GM19025 (cell line): ENCODE results near the gene LMAN2L.

Experiments used
- ATAC-seq: cut with Tn5 transposase; IDR thresholded peaks from one replicate; pipeline ENCODE4 v1.9.1; 2021; ENCODE audit warnings: mild to moderate bottlenecking, low read depth, moderate library complexity; ENCODE audit not compliant: unreplicated experiment

Gene LMAN2L, protein sequence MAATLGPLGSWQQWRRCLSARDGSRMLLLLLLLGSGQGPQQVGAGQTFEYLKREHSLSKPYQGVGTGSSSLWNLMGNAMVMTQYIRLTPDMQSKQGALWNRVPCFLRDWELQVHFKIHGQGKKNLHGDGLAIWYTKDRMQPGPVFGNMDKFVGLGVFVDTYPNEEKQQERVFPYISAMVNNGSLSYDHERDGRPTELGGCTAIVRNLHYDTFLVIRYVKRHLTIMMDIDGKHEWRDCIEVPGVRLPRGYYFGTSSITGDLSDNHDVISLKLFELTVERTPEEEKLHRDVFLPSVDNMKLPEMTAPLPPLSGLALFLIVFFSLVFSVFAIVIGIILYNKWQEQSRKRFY

DNA sequence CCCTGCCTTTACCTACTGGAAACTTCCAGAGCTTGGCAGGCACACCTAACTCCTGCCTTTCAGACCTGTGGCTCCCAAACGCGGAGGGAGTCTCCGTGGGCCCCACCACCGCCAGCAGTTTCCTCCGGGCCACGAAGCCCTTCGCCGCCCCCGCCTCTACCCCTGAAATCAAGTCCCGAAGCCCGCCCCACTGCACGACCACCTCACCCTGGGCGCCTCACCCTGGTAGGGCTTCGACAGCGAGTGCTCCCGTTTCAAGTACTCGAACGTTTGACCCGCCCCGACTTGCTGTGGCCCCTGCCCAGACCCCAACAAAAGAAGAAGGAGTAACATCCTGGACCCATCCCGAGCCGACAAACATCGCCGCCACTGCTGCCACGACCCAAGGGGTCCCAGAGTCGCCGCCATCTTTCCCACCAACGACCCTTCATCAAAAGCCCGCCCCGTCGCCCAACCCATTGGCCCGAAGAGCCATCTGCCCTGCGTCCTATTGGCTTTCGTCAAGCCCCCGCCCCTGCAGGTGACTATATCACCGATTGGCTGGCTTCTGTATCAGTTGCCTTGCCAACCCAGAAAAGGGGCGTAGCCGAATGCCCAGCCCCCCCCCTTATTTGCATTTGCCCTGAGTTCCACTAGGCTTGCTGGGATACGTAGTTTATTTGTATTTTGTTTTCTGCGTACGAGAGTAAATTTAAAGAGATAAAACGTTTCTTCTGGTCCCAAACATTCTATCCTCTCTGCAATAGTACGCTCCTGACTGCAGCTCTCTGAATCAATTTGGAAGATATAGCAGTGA, at the start of gene LMAN2L:
Gene LMAN2L, minus strand, starts transcription at position 432 of the 796 bp plus-strand sequence. Its CDS starts 24 bp downstream, at position 408.
- ATAC-seq, result peak; percentile 99

- no peak for ATAC-seq
These were observed 49.4 kb upstream of the LMAN2L start for GRCh38 chr2:96789245-96789617.

GRCh38 chr2:96788442-96789244, 48.8 kb upstream of the LMAN2L start:
- ATAC-seq, result no peak

GRCh38 chr2:96787411-96787810, 47.5 kb upstream of the LMAN2L start:
- ATAC-seq, result no peak

DNA sequence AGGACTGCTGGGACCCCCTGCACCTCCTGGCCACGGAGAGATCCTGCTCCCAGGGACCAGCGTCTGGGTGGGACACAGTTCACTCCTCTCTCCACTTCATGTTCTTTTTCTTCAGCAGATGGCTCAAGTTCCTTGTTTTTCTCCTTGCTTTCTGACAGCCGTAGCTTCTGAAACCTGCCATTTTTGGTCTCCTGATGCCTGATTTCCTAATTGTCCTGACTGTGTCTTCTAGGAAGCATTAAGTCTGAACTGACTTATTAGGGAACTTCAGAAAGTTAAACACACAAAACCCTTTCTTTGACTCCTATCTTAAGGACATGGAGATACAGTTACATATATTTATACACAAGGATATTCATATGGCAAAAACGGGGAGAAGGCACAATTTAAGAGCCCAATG, 43.5 kb upstream of the LMAN2L start:
- ATAC-seq, result no peak

DNA sequence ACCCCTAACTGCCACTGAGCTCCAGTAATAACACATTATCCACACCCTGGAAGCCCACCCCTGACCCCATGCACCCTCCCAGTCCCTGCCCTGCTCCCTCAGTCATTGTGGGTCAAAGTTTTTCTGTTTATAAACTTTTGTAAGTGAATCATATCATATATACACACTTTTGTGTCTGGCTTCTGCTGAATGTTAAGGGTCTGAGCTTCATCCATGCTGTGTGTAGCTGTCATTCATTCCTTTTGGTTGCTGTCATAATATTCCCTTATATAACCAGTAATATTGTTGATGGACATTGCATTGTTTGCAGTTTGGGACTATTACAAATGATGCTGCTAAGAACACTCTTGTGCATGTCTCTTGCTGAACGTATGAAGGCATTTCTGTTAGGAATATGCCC, 35.3 kb upstream of the LMAN2L start:
- ATAC-seq, result no peak

DNA sequence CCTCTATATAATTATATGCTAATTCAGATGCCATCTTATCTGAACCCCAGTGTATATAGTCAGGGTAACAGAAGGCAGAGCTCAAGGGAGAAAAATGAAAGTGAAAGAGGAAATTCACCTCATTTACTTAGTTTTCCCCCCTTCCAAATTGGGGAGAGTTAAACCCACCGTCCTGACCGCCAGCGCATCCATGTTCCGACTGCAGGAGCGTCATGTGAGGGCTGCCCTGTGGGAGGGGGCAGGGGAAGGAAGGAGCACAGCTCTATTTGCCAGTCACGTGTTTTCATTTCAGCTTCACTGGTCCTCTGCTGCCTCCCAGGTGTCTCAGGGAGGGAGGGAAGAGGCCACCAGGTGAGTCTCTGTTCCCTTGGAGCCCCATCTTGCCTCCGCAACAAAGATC, 34.1 kb upstream of the LMAN2L start:
- ATAC-seq, result no peak

GRCh38 chr2:96772903-96773671, 33.2 kb upstream of the LMAN2L start:
- peak; percentile 52 for ATAC-seq

DNA sequence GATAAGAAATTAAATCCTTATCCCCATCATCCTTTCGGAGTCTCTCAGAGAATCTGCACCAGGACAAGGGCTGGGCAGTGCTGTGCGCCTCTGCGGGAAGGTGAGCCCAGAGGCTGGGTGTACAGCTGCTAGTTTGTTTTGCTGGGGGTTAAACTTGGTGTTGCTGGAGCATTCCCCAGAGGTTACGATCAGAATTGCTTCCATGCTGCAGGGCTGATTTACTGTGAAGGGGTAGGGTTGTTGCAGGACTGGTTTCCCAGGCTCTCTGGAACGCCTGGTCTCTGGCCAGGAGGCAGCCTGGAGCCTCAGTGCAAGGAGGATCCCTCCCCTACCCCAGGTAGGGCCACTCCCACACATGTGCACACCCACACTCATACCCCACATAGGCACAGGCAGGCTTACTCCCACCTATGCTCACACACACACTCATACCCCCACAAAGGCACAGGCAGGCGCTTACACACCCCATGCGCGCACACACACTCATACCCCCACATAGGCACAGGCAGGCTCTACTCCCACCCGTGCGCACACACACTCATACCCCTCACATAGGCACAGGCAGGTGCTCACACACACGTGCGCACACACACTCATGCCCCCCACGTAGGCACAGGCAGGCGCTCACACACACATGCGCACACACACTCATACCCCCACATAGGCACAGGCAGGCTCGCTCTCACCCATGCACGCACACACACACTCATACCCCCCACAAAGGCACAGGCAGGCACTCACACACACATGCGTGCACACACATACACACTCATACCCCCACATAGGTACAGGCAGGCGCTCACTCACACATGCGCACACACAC, 32.1 kb upstream of the LMAN2L start:
- ATAC-seq, result no peak

- ATAC-seq, result no peak
These were observed 30.8 kb upstream of the LMAN2L start for GRCh38 chr2:96770442-96771202.

DNA sequence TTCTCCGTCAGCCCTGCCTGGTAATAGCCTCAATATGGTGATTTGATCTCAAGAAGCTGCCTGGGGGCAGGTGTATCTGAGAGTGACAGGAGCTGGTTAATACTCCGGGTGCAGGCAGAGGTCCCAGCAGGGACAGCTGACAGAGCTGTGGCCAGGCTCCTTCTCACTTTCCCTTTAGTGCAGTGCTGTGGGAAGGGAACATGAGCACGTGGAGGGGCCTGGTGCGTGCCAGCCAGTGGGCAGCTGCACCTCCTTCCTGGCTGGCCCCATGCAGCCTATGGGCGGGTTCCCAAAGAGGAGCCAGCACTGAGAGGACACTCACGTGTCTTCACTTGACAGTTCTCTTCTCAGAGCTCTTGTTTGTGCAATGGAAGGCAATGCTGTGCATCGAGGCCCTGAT, 29.9 kb upstream of the LMAN2L start:
- no peak for ATAC-seq

DNA sequence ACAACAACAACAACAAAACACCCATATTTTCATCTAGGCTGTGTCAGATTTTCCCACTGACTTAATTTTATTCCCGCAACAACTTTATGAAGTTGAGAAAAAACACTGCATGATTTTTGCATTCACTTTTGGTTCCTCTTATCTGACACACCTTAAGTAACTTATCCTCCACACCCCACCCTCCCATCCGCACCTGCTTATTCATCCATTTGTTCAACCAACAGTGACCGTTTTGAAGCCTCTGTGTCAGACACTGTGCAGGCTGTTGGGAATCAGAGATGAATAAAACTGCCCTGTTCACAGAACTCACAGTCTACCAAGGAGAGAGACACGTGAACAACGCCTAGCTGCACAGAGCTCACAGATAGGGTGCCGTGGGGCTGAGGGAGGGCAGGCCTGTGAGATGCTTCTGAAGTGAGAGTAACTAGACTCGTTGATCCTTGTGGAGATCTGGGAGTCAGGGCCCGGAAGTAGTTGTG, 28.3 kb upstream of the LMAN2L start:
- peak; percentile 38 for ATAC-seq

DNA sequence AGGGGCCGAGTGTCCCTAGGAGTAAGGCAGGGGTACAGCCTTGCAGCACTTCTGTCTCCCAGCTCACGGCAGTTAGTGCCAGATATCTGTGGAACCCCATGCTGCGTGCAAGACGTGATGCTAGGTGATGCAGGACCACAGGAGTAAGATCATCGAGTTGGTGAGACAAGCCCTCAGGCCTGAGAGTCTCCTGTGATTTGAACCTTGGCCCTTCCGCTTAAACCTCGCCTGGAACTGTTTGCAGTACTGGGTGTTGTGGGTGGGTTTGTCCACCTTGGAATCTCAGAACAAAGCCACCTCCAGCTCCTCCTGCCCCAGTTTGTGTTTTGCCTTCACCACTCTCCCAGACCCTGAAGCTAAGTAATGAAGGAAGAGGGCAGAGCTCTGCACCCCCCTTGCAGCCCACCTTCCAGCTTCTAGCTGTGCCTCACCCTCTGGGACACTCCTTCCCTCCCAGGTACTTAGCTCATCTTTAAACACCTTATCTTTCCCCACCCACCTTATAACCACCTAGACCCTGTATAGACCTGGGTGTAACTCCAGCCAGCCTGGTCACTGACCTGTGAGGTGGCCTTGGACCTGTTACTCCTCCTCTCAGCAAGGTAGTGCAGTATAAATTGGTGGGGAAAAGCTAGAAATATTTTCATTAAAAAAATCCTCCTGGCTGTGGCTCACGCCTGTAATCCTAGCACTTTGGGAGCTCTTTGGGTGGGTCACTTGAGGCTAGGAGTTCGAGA, 27.4 kb upstream of the LMAN2L start:
- no peak for ATAC-seq

DNA sequence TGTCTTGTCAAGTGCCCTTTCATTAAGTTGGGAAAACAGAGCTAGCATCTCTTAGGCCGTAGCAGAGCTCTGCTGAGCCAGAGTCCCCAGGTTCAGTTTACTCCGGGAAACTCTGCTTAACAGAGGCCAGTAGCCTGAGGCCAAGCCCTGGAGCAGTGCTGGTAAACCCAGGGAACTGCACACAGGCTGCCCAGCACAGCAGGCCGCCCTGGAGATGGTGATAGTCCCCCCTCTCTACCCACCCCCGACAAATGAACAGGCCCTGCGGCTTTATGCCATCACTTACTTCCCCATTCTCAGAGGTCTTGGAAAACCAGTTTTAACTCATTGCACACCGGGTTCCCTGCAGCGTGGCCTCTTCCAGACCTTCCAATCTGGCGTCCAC, 24.4 kb upstream of the LMAN2L start:
- ATAC-seq, result no peak

DNA sequence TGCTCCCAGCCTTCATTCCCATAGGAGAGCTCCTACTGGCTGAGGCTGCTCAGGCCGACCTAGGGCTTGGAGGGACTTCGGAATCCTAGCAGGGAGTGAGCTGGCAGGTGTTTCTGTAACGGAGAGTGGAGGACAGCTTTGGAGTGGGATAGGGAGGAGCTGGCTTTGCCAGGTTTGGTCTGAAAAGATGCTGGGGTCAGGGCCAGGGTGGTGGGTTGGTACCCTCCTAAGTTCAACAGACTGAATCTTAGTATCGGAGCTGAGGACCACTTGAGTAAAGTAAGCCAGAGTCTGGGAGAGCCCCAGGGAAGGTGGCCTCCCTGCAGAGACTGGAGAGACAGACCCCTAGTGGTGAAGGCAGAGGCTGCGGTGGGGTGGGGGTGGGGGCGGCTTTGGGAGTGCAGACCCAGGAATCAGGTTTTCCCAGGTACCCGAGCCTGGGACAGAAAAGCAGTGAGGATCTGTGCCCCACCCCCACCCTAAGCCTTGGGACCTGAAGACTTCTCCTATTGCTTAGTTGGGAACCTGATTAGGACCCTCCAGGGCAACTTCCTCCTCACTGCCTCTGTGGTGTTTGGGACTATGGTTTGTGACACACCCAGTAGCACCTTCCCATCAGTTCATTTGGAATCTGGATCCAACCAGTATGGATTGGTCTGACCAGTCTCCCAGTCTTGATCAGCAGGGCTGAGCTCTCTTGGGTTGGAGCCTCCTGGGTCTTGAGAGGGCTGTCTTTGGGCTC, 23.8 kb upstream of the LMAN2L start:
- no peak for ATAC-seq

- no peak for ATAC-seq
These were observed 22.9 kb upstream of the LMAN2L start for GRCh38 chr2:96762529-96763311.
